OCI-LY1 (cell line): ENCODE results near the gene NCAM1.

Source experiments
- H2AFZ ChIP-seq: fragments of 200-600 bp; sonication (generic), shearing (Covaris generic); 2 replicates; pipeline ENCODE4 v1.6.0; 2014; ENCODE audit warnings: antibody characterized with exemption, mild to moderate bottlenecking, low read length
- H3F3A ChIP-seq: fragments of 200-600 bp; sonication (generic), shearing (Covaris generic); 2 replicates; pipeline ENCODE4 v1.6.0; 2014; ENCODE audit warnings: mild to moderate bottlenecking, antibody characterized with exemption, low read length, moderate library complexity; ENCODE audit not compliant: insufficient read depth
- H3K27ac ChIP-seq: fragments of 200-600 bp; sonication (generic); 2 replicates; pipeline ENCODE4 v1.5.1; 2014; ENCODE audit warnings: low read length, mixed run types, mild to moderate bottlenecking, low read depth; ENCODE audit not compliant: poor library complexity, severe bottlenecking
- H3K27me3 ChIP-seq: fragments of 200-600 bp; sonication (generic); 2 replicates; pipeline ENCODE4 v1.6.0; 2014; ENCODE audit warnings: antibody characterized with exemption, mild to moderate bottlenecking, low read length, moderate library complexity; ENCODE audit not compliant: insufficient read depth
- H3K36me3 ChIP-seq: fragments of 200-600 bp; sonication (generic); 2 replicates; pipeline ENCODE4 v1.6.1; 2014; ENCODE audit warnings: mild to moderate bottlenecking, antibody characterized with exemption, low read length, moderate library complexity, mixed read lengths; ENCODE audit not compliant: insufficient read depth
- H3K4me1 ChIP-seq: fragments of 200-600 bp; sonication (generic); 2 replicates; pipeline ENCODE4 v1.5.1; 2014; ENCODE audit warnings: mild to moderate bottlenecking, low read length, moderate library complexity; ENCODE audit not compliant: insufficient read depth, severe bottlenecking
- H3K4me2 ChIP-seq: fragments of 200-600 bp; sonication (generic), shearing (Covaris generic); 2 replicates; pipeline ENCODE4 v1.6.1; 2014; ENCODE audit warnings: low read length
- H3K4me3 ChIP-seq: fragments of 200-600 bp; sonication (generic); 2 replicates; pipeline ENCODE4 v1.5.1; 2014; ENCODE audit warnings: low read length, low read depth, mild to moderate bottlenecking, mixed read lengths; ENCODE audit not compliant: poor library complexity, severe bottlenecking
- H3K79me2 ChIP-seq: fragments of 200-600 bp; shearing (Covaris generic); 2 replicates; pipeline ENCODE4 v1.6.1; 2016; ENCODE audit warnings: mixed run types, low read length, mixed read lengths; ENCODE audit not compliant: insufficient read depth
- H3K9ac ChIP-seq: fragments of 200-600 bp; sonication (generic), shearing (Covaris generic); 2 replicates; pipeline ENCODE4 v1.6.1; 2014; ENCODE audit warnings: mild to moderate bottlenecking, low read length, mixed read lengths
- H3K9me2 ChIP-seq: fragments of 200-600 bp; sonication (generic), shearing (Covaris generic); 2 replicates; pipeline ENCODE4 v1.6.1; 2014; ENCODE audit warnings: low read depth, mild to moderate bottlenecking, low read length, mixed read lengths
- H3K9me3 ChIP-seq: fragments of 200-600 bp; shearing (Covaris generic); 2 replicates; pipeline ENCODE4 v1.6.1; 2014; ENCODE audit warnings: low read length, mixed read lengths
- H4K20me1 ChIP-seq: fragments of 200-600 bp; sonication (generic), shearing (Covaris generic); 2 replicates; pipeline ENCODE4 v1.6.0; 2016; ENCODE audit warnings: mild to moderate bottlenecking, low read length; ENCODE audit not compliant: insufficient read depth
- EZH2 ChIP-seq: fragments of 200-600 bp; sonication (generic), shearing (Covaris generic); IDR thresholded peaks from 2 replicates; pipeline ENCODE4 v1.8.0; 2017; ENCODE audit warnings: borderline replicate concordance, mixed run types, mild to moderate bottlenecking, antibody characterized with exemption, low read length, moderate library complexity, mixed read lengths
- TF ChIP-seq, protein P1 (sequence below): fragments of 200-600 bp; sonication (generic), shearing (Covaris generic); IDR thresholded peaks from 2 replicates; pipeline ENCODE4 v1.5.1; 2017; ENCODE audit warnings: mild to moderate bottlenecking, antibody characterized with exemption, low read length, moderate library complexity, mixed read lengths

The NCAM1 gene

DNA sequence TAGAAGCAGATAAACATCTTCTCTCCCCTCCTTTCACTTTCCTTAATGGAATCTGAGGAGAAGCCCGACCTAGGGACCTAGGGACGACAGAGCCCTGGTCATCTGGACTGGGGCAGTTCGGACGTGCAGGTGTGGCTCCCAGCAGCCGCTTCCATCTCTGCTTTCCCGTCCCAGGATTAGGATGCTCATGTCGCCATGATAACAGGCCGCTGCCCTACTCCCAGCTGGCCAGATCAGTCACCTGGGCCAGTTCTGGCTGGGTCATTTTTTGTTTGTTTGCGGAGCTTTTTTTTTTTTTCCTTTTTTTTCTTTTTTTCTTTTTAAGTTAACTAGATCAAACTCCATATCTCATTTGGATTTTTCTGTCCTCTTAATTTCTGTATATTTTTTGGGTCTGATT lies 186.9 kb downstream of the NCAM1 start:
- Histone ChIP-seq H3K9me2 (no peaks in the 10 kb centered on the region), H3K27me3 (no peaks in the 10 kb centered on the region), H3K79me2 (no peaks in the 10 kb centered on the region), H3K9ac (no peak overlapping the region), H4K20me1 (no peaks in the 10 kb centered on the region), H3F3A (no peaks in the 10 kb centered on the region), H2AFZ (no peak overlapping the region), H3K9me3 (no peaks in the 10 kb centered on the region), H3K36me3 (no peaks in the 10 kb centered on the region), H3K4me2 (no peak overlapping the region), H3K4me1 (no peaks in the 10 kb centered on the region), H3K27ac (no peak overlapping the region), H3K4me3 (no peak overlapping the region)
- TF ChIP-seq EZH2: no peak
- TF ChIP-seq, protein P1, sequence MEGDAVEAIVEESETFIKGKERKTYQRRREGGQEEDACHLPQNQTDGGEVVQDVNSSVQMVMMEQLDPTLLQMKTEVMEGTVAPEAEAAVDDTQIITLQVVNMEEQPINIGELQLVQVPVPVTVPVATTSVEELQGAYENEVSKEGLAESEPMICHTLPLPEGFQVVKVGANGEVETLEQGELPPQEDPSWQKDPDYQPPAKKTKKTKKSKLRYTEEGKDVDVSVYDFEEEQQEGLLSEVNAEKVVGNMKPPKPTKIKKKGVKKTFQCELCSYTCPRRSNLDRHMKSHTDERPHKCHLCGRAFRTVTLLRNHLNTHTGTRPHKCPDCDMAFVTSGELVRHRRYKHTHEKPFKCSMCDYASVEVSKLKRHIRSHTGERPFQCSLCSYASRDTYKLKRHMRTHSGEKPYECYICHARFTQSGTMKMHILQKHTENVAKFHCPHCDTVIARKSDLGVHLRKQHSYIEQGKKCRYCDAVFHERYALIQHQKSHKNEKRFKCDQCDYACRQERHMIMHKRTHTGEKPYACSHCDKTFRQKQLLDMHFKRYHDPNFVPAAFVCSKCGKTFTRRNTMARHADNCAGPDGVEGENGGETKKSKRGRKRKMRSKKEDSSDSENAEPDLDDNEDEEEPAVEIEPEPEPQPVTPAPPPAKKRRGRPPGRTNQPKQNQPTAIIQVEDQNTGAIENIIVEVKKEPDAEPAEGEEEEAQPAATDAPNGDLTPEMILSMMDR: no peak

DNA sequence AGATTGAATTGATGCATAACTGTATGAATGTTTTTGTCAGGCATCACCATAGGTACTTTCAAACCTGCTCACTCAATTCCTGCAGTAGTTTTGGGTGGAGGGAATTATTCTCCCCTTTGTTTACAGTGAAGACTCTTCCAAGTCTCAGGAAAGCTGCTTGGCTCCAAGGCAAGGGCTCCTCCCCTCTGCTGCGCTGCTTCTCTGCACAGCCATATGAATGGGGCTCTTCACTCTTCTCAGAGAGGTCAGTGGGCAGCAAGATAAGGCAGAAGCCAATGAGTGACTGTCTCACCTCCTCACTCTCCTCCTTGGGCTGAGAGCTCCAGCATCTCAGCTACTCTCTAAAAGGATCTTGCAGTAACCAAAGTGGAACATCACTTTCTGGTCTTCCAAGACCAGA lies 187.4 kb downstream of the NCAM1 start:
- Histone ChIP-seq H3F3A (no peaks in the 10 kb centered on the region), H2AFZ (no peak overlapping the region), H3K4me1 (no peaks in the 10 kb centered on the region), H3K79me2 (no peaks in the 10 kb centered on the region), H3K36me3 (no peaks in the 10 kb centered on the region), H3K9me3 (no peaks in the 10 kb centered on the region), H4K20me1 (no peaks in the 10 kb centered on the region), H3K4me3 (no peak overlapping the region), H3K4me2 (no peak overlapping the region), H3K27me3 (no peaks in the 10 kb centered on the region), H3K27ac (no peak overlapping the region), H3K9me2 (no peaks in the 10 kb centered on the region), H3K9ac (no peak overlapping the region)
- TF ChIP-seq, protein P1: no peak
- TF ChIP-seq EZH2: no peak

DNA sequence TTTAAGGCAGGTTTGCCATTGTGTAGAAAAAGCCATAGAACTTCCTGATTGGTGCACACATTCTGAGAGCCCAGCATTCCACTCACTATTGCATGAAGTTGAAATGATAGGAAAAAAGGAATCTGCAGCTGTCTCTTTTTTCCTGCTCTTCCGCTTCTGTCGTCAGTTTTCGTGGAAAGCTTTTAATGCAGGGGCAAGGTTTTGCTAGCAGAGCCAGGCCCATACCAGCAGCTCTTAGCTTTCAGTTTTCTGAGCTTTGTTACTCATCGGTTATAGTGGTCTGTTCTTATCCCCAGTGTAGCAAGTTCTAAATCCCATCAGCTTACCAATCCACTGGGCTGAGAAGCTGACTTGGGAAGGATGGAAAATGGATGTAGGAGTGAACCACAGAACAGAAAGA lies 190.3 kb downstream of the NCAM1 start:
- H3K36me3 ChIP-seq: no peaks in the 10 kb centered on the region
- no peak overlapping the region for H3K4me3 ChIP-seq
- H3F3A ChIP-seq: no peaks in the 10 kb centered on the region
- no peak overlapping the region for H3K9ac ChIP-seq
- H3K9me2 ChIP-seq: no peaks in the 10 kb centered on the region
- H2AFZ ChIP-seq: no peak overlapping the region
- no peak overlapping the region for H3K4me2 ChIP-seq
- no peaks in the 10 kb centered on the region for H3K27me3 ChIP-seq
- no peaks in the 10 kb centered on the region for H3K79me2 ChIP-seq
- H4K20me1 ChIP-seq: no peaks in the 10 kb centered on the region
- no peak for TF ChIP-seq EZH2
- TF ChIP-seq, protein P1: no peak
- no peak overlapping the region for H3K27ac ChIP-seq
- no peaks in the 10 kb centered on the region for H3K9me3 ChIP-seq
- no peaks in the 10 kb centered on the region for H3K4me1 ChIP-seq
